T-helper 22 cell (primary cell): Measurements from ENCODE around the gene NXPH2.

Experiments
- DNase-seq: peaks from one replicate; pipeline ENCODE4 v3.0.0-alpha.2; 2020; ENCODE audit warnings: low read depth

The NXPH2 gene

DNA sequence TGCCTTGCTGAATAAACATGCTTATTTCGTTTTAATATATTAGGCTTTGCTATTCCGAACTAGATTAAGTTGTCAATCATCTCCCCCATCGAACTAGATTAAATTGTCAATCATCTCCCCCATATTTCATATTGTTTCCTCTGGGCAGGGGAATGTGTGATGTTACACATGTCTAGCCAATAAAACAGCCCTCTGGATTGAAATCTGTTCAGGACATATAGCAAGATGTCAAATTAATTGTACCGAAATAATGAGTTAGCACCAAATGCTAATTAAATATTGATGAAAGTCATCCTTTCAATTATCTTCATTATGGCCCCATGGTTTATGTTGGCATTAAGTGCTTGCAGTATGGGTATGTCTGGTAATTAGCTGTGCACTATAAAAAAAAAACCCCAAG lies 143.1 kb downstream of the NXPH2 start:
- DNase-seq, result no peak

DNA sequence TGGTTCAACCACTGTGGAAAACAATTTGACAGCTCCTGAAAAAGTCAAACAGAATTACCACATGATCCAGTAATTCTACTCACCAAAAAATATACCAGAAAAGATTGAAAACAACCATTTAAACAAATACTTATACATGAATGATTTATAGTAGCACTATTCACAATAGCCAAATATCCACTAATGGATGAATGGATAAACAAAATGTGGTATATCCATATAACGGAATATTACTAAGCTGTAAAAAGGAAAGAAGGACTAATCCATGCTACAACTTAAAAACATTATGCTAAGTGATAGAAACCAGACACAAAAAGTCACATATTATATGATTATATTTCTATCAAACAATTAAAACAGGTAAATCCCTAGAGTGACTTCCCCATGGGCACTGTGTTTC lies 147.1 kb downstream of the NXPH2 start:
- no peak for DNase-seq

DNA sequence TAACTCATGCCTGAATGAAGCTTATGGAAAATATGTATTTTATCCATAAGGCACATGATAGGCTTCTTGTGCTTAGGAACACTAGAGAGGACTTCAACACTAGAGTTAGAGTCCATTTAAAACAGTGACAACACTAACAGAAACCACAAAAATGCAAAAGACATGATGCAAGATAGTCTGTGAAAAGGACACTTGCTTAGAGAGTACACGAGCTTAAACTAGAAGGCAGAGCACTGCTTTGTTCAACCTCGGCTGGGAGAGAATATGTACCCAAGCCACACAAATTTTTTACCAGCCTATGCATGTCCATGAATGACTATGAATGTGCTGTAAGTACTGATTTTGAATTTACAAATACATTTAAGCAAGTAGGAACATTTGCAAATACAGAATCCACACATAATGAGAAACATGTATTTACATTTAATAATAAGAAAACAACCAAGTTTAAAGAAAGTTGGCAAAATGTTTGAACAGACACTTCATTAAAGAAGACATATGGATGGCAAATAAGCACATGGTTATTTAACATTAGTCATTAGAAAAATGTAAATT lies 148.0 kb downstream of the NXPH2 start:
- no peak for DNase-seq

DNA sequence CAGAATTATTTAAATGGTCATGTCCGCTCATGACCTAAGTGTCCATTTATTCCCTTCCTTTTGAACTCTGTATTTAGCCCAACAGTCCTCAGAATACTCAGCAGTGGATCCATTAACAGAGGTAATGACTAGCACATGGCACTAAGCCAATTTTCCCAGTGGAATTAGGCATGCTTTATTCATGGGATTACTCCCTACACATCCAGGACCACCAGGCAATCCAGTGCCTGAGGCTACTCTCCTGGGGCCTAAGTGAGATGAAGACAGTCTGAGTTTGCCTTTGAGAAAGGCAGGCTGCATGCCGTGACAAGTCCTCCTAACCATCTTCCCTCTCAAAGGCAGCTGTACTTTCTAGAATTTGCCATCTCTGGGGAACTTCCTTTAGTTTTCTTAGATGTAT lies 150.0 kb downstream of the NXPH2 start:
- no peak for DNase-seq

DNA sequence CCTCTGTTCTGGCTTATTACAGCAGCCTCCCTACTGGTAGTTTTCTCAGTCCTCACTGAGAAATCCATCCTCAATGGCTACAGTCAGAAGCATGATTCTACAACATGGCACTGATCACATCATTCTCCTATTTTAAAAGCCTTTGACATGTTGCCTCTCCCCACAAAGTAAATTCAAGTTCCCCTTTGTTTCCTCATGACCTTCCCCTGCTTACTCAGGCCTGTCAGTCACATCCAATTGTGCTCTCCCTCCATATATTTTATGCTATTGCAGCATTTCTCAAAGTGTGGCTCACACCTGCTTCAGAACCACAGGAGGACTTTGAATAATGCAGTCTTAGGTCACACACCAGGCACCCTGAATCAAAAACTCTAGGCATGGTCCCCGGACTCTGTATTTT lies 154.0 kb downstream of the NXPH2 start:
- no peak for DNase-seq

DNA sequence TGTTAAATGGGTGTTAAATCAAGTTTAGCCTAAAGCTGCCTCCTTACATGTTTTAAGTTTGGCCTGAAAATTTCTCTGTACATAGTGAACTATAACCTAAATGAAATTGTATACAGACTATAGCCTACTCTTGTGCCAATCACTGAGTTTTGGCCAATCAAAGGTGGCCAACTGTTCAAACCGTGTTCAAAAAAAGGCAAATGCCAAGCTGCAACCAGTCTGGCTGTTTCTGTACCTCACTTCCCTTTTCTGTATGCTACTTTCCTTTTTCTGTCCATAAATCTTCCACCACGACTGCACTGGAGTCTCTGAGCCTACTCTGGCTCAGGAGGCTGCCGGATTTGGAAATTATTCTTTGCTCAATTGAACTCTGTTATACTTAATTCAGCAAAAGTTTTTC lies 157.6 kb downstream of the NXPH2 start:
- DNase-seq, result no peak

DNA sequence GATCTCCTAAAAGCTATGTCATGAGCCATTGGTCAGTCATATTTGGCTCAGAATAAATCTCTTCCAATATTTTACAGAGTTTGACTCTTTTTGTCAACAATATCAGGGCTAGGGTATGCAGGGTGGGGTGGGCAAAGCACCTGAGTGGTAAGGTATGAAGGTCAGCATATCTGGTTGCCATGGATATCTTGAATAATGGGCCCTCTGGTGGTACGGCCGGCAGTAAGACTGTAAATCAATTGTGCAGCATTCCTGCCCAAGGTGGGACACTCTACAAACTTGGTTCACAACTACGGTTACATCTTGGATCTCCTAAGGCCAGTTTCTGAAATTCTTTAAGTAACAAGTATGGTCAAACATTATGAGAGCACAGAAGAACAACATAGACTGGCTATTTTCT lies 159.1 kb downstream of the NXPH2 start:
- no peak for DNase-seq

DNA sequence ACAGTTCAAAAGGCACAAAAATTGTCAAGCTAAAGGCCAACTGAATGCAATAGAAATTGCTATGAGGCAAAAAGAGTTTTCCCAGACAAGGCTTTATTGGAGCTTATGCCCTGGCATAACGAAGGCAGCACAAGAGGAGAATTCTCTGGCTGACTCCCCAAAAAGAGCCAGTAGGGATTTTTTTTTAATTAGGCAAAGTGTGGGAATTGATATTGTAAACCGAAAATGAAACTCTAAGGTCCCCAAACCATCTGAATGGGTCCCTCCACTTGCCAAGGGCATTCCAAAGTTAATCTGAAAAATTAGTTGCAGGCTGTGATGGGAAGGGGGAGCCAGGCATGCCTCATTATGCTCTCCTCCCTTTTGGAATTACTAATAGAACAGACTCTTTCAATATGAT lies 159.8 kb downstream of the NXPH2 start:
- DNase-seq, result no peak
